Measurements from ENCODE around the gene TSC22D1.

DNA sequence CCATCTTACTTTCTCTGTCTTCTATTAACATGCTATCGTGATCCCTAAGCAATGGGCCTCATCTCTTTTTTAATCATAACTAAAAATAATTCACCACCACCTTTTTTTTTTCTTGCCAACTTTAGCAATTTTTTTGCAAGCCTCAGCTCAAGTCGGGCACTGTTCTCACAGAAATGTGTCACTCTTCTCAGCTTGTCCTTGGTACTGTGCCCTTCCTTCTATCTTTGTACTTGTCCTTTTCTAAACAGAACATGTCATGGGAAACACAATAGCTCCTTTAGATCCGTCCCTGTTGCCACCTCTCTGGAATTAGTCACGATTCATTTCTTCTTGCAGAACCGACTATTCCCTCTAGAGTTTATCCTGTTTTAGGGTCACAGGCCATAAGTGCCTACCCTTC is 192.2 kb downstream of the TSC22D1 start:
- TF ChIP-seq CTCF (IDR thresholded peaks at IDR 0.05) (no peak), POLR2A (IDR thresholded peaks at IDR 0.05) (no peak), EP300 (IDR thresholded peaks at IDR 0.05) (no peak)
